ENCODE data around the gene MESP1.
"Not testable (repeated sequence)": the region's sequence is repeated elsewhere in the genome, so short reads cannot be mapped to it uniquely, and the experiment has no call there.

Gene MESP1

GRCh38 chr15:89750560-89751542, at the start of gene MESP1:
Gene MESP1, minus strand, starts transcription at chr15:89751249. Its CDS starts 18 bp downstream, at chr15:89751231.
- DNase-seq, result peak; percentile 91

GRCh38 chr15:89799918-89800498, 49.0 kb upstream of the MESP1 start:
- DNase-seq, result no peak

- DNase-seq, result no peak
Observed at GRCh38 chr15:89799011-89799911, 48.2 kb upstream of the MESP1 start.

- no peak for DNase-seq
Observed at GRCh38 chr15:89797678-89798201, 46.7 kb upstream of the MESP1 start.

GRCh38 chr15:89795996-89796395, 44.9 kb upstream of the MESP1 start:
- DNase-seq, result no peak

GRCh38 chr15:89794627-89795241, 43.7 kb upstream of the MESP1 start:
- DNase-seq, result no peak

GRCh38 chr15:89792106-89792805, 41.2 kb upstream of the MESP1 start:
- no peak for DNase-seq

GRCh38 chr15:89790661-89791060, 39.6 kb upstream of the MESP1 start:
- no peak for DNase-seq

GRCh38 chr15:89790206-89790605, 39.2 kb upstream of the MESP1 start:
- no peak for DNase-seq

GRCh38 chr15:89788585-89788984, 37.5 kb upstream of the MESP1 start:
- DNase-seq, result not testable (repeated sequence)

- DNase-seq, result no peak
Observed at GRCh38 chr15:89787944-89788343, 36.9 kb upstream of the MESP1 start.

- no peak for DNase-seq
Observed at GRCh38 chr15:89785774-89786140, 34.7 kb upstream of the MESP1 start.

- no peak for DNase-seq
Observed at GRCh38 chr15:89785064-89785773, 34.2 kb upstream of the MESP1 start.

- no peak for DNase-seq
Observed at GRCh38 chr15:89784686-89784960, 33.6 kb upstream of the MESP1 start.

GRCh38 chr15:89783861-89784685, 33.0 kb upstream of the MESP1 start:
- no peak for DNase-seq

- DNase-seq, result no peak
Observed at GRCh38 chr15:89783111-89783860, 32.2 kb upstream of the MESP1 start.

- DNase-seq, result not testable (repeated sequence)
Observed at GRCh38 chr15:89782619-89782950, 31.5 kb upstream of the MESP1 start.

GRCh38 chr15:89781891-89782618, 31.0 kb upstream of the MESP1 start:
- no peak for DNase-seq

GRCh38 chr15:89781055-89781454, 30.0 kb upstream of the MESP1 start:
- no peak for DNase-seq
